DMS114 treated with DMSO at 0.1 percent for 48 hours (cell line): ENCODE data around the gene C4orf50.
"Not testable (repeated sequence)": the region's sequence is repeated elsewhere in the genome, so short reads cannot be mapped to it uniquely, and the experiment has no call there.

ENCODE experiments used
- DNase-seq: peaks from one replicate; lab custom pipeline; 2025; ENCODE audit not compliant: unreplicated experiment; lab: John Stamatoyannopoulos, UW

C4orf50 gene

DNA sequence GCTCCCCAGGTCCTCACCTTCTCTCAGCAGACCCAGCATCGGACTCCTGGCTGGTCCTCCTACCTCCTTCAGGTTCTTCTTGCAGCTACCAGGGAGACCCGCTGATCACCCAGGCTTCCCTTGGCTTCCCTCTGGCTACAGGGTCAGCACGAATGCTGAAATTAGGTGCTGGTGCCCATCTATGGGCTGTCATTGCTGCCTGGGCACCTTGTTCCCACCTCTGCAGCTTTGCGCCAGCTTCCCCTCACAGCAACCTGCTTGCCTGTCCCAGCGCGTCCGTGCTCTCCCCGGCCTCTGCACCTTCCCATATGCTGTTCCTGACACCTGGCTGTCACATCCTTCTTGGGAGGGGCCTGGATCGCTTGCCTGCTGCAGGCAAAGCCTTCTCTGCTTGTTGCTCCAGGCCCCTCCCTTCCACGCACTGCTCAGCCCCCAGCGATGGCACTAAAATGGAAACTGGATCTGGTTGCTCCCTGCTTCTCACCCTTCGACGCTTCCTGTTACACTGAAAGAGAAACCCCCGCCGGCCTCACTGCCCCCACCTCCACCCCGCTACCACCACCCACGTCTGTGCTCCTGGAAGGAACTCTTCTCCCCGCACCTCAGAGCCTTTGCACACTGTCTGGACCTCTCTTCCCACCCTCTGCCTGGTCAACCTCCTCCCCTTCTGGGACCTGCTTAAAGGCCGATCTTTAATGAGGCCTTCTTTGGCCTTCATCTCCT is 22.2 kb downstream of the C4orf50 start:
- DNase-seq: no peak

DNA sequence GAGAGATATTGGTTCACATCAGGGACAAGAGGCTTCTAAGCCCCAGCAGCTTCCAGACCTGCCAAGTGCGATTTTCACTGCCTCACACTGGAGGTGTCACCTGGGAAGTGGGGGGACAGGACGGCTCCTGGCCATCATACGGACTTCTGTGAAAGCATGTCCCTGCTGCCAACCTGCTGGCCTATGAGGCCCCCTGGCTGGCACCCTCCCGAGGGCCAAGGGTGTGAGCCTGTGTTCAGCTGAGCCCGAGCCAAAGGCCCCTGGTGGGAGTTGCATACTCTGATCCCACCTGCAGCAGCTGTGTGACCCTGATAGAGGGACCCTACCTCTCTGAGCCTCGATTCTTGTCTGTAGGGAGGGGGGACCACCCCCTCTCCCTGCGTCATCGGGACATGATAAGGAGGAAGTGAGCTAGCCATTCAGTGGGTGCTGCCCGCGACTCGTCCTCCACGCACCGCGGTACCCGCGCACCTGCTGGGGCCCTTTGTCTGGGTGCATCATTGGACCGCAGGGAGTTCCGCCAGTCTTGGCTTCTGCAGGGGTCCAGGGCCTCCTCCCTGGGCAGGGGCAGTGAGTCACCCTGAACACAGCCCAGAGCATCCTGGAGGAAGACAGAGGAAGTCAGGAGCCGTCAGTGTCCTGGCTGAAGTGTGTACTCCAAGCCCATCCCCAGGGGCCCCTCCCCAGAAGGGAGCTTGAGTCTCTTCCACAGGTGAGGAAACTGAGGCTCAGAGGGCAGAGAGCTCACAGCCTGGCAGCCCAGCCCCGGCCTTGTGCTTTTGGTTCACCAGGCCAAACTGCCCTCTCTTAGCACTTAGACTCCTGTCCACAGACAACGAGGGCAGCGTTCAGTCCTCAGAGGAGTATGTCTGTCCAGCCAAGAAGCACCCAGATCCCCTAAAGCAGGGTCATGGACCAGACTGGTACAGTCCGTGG is 24.1 kb downstream of the C4orf50 start:
- no peak for DNase-seq

DNA sequence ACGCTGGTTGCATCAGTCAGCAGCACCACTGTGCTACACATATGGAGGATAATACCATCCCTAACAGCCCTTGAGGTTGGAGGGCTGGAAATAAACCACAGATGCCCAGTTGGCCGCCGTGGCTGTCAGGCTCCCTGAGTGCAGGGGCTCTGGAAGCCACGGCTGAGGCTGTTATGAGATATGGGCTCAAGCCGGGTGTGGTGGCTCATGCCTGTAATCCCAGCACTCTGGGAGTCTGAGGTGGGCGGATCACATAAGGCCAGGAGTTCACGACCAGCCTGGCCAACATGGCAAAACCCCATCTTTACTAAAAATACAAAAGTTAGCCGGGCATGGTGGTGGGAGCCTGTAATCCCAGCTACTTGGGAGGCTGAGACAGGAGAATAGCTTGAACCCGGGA is 24.9 kb downstream of the C4orf50 start:
- not testable (repeated sequence) for DNase-seq

DNA sequence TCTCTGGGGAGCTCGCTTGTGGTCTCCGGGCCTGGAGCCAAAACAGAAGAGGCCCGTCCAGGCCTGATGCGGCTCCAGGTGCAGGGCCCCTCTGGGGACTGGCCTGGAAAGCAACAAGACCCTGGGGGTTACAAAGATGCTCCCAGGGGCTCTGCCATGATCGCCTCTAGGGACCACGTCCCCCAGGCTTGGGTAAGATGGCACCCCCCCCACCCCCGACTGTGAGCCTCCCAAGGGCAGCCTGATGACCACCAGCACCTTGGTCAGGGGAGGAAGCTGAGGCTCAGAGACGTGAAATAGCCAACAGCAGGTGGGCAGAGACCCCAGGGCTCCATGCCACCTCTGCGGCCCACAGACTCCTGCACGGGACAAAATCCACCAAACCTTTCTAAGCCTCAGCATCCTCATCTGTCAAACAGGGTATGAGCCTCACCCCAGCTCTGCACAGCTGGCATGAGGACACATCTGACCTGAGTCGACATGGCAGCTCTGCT is 25.4 kb downstream of the C4orf50 start:
- DNase-seq: no peak

DNA sequence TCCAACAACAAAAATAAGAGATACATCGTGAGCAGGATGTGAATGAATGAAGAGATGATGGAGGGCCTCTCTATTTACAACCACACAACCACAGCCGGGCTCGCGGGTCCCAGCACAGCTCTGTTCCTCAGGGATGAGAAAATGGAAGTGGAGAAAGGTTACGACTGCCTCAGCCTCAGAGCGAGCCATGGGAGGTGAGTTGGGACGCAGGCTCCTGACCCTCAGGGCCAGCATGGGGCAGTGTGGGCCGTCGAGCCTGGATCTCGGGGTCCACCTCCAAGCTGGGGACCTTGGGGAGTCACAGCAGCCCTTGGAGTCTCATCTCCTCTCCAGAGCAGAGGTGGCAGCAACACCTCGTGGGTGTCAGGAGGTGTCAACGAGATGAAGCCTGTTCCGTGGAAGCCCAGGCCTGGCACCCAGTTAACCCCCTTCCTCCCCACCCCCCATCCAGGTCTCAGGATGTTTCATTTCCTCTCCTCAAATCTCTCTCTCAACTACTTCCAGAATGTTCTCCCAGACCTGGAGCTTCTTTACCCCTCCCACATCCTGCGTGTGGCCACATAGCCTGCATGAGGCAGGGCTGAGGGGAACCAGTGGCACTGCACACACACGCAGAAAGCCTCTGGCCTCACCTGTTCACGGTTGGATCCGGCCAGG is 25.9 kb downstream of the C4orf50 start:
- DNase-seq: no peak

DNA sequence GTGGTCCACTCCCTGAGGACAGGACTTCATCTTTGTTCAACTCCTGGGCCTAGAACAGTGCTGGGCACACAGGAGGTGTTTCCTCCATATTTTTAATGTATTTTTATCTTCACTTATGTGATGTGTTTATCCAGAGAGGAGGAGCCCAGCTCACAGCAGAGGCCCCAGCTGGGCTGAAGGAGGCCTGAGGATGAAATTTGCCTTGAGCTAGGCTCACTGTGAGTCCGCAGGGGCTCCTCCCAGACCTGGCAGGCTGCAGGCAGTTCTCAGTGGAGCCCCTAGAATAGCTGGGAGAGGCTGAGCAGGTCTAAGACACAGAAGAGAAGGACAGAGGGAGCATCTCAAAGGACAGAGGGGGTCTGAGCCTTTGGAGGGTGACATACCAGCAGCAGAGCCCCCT is 26.8 kb downstream of the C4orf50 start:
- DNase-seq: no peak

DNA sequence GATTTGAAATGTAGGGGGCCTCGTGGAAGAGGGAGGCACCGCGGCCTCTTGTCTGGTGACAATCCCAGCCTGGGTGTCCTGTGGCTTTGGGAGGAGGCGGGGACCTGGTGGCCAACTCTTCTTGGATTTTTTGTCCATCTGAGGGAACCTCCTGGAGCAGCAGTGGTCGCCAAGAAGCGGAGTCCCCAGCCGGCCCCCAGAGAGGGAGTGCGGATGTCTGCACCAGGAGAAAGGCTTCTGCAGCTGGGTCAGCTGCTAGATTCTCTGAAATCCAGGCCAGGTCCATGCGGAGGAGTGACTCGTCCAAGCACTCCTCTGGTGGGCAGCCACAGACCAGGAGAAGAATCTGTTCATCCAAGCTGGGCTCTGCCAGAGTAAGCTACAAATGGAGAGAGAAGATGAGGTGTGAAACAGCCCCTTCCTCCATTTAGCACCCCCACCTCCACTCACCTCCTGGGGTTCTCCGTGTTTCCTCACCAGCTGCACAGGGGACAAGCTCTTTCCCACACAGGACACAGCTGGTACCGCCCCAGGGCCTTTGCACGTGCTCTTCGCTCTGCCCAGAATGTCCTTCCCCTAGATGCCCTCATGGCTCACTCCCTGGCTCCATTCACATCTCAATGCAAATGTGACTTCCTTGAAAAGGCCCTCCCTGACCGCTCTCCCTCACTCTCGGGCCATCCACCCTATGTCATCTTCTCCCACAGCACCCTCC is 27.6 kb downstream of the C4orf50 start:
- DNase-seq: no peak

DNA sequence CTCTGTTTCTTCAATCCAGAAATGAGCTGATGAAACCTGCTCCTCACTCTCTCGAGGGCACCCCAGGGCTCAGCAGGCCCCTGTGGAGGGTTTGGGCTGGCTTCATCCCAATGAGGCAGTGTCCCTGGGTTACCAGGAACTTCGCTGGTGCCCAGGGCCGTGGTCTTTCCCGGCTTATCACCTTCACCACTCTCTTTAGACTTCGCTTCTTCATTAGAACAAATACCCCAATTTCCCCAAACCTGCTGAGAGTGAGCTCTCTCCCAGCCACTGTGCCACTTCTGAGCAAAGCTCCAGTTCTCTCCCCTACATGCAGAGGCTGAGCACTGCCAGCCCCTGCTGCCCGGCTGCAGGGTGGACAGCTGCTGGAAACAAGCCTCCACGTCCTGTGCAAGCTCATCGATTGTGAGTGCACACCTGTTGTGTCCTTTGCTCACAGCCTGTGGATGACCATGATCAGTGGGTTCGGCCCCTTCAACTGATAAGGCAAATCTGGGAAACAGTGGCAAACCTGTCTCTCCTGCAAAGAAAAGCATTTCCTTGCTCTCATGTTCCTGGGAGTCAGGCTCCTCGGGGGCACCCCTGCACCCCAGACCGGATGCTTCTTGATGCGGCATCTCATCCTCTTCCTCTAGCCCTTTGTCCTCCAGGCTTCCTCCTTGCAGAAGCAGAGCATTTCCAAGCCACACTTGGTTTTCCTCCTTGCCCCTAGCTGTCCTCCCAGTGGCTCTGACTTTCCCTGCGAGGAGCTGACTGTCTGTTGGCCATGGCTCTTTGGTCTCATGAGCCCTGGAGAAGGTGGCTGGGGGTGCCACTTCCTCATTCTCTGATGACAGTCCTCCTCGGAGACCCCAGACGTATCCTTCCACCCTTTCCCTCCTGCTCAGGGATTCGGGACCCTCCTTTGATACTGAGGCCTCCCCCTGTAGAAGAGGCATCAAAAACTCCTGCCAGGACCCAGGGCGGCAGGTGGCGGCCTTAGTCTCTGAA is 28.7 kb downstream of the C4orf50 start:
- no peak for DNase-seq

DNA sequence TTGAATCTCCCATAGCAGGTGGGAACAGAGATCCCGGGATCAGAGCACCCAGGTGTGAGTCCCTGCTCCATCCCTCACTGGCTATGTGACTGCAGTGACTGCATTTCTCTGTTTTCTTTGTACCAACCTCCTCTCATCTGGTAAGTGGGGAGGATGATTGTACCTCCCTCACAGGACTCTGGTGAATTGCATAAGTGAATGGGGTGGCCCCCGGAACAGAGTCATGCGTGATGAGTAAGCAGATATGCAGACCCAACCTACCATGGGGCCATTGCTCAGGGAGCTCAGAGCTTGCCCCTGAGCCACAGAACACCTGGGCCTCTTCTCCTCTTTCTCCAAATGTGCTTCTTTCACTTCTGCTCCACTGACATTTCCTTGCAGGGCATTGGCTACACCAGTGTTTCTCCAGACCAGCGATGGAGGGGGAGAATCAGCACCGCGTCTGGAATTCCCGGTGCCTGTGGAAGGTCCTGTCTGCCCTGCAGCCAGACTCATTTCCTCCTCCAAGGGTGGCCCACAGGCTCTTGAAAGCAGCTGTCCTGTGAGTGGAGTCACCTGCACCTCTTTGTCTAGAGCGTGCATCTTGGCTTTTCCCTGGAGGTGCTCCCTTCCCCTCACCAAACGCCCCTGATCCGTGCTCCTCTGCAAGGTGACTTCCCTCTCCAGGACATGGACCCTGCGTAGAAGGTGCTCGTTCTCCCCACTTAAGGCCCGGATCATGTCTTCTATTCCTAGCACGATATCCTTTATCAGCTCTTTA is 30.0 kb downstream of the C4orf50 start:
- no peak for DNase-seq

DNA sequence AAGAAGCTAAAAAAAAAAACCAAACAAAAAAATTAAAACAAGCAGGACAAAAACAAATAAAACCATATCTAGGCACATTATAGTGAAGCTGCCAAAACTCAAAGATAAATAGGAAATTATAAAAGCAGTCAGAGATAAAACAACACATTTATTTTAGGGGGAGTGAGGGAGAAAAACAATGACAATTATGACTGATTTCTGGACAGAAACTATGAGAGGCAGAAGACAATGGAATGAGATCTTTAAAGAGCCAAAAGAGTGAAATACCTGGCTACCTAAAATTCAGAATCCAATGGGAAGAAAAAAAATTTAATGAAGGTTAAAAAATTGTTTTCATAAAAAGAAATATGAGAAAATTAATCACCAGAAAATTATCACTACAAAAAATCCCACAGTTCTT is 33.4 kb downstream of the C4orf50 start:
- no peak for DNase-seq

DNA sequence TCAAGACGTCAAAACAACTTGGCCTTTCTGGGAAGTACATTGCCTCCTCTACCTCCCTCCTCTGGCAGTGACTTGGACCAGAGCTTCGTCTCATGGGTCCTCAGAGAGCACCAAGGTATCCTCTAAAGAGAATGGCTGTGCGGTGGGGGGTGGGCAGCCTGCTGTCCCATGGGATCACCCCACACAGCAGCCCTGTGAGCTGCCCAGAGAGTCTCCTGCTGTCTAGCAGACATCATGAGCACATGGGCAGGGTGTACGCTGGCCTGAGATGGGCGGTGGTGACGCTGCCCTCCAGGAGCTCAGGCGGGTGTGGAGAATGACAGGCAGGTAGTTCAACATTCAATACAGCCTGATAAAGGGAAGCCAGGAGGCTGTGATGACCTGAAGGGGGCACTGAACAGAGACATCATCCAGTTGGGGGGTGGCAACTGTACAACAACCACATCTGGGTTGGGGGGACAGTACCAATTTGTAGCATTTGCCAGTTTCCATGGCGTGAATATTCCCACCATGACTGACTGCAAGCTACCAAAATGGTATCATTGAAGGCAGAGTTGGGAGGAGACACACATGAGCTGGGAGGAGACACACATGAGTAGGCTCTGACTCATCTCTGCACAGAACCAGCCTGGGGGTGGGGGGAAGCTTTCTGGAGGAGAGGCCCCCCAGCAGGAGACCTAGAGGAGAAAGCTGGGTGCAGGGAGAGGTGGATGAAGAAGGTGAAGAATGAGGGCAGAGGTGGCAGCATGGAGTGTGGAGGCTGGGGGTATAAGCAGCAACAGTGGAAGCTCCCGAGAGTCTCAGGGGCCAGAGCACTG is 35.9 kb downstream of the C4orf50 start:
- no peak for DNase-seq

DNA sequence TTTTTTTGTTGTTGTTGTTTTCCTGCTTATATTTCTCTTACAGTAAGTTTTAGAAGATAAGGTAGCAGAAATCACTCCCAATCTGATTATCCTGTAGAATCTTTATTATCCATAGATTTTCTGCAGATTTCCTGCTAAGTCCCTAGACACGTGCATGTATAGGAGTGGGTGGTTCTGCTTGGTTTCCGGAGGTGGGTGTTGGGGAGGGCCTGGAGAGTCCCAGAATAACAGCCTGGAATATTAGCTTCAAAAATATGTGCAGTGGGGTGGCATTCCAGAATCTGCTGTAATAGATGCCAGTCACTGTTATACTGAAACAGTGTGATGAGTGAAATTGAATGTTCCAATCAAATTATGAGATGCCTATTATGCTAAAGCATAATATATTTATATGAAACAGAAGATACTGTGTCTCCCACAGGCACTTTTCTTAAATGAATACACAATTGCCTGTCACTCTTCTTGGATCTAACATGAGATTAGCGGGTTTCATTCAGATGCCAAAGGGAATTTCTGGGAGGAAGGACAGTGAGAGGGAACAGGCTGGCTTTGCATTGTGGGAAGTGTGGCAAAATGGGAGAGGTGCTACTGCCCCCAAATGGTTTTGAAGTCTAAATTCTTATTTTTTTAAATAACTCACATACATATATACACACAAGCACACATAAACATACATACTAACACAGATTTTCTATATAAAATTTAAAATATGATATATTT is 37.6 kb downstream of the C4orf50 start:
- no peak for DNase-seq

DNA sequence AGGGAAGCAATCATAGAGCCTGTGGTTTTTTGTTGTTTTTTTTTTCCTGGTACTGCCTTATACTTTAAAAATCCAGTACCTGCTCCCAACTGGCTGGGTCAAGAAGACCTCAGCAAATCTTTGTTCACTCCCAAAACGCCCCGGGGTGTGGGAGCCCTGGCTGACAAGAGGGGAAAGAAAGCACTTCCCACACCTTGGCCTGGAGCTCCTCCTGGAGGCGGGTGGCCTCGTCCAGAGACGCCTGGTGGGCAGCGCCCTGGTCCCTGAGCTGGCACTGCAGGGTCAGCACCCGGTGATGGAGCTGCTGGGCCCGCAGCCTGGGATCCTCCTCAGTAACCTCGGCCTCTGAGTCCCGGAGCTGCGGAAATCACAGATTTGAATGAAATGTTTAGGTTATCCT is 38.2 kb downstream of the C4orf50 start:
- peak; percentile 26 for DNase-seq

DNA sequence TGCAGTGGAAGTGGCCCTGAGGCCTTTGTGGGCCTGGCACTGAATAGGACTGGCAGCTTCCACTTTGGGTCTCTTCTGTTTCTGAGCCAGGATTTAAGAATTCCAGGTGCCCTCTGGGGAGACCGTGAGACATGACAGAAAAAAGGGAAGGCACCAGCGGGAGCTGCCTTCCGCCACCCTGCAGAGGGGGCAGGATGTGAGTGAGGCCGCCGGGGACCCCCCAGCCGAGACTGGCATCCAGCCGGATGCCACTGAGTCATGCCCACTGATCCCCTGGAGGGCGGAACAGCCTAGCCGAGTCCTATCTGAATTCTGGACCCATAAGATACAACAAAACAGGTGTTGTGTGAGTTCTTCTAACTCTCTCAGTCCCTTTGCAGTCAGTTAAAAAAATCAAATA is 41.3 kb downstream of the C4orf50 start:
- no peak for DNase-seq

DNA sequence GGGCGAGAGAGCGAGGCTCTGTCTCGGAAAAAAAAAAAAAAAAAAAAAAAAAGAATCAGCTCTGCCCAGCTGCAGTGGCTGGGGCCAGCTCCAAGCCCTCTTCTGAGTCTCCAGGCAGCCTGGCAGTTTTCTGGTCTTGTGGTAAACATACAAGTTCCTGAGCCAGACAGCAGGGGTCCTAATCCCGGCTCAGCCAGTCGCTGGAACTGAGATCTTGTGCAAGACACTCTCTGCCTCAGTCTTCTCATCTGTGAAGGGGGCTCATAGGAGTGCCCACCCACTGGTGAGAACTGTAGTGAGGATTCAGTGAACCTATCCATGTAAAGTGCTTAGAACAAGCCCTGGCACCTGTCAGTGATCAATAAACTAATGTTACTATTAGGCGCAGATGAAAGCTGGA is 41.8 kb downstream of the C4orf50 start:
- DNase-seq: no peak

DNA sequence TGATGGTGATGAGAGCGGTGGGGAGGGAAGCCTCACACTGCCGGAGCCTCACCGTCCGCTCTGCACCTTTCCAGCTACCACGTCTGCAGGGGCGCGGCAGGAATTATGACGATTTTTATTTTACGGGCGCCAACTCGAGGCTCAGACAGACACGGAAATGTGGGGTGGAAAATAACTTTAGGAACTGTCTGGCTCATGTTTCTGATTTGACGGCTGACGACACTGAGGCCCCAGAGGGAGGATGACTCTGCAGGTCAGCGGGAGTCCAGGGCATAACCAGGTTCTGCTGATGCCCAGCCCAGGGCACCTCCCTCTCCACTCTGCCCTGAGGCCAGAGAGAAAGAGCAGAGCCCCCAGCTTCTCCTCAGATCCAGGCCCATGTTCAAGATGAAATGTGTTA is 43.9 kb downstream of the C4orf50 start:
- no peak for DNase-seq

DNA sequence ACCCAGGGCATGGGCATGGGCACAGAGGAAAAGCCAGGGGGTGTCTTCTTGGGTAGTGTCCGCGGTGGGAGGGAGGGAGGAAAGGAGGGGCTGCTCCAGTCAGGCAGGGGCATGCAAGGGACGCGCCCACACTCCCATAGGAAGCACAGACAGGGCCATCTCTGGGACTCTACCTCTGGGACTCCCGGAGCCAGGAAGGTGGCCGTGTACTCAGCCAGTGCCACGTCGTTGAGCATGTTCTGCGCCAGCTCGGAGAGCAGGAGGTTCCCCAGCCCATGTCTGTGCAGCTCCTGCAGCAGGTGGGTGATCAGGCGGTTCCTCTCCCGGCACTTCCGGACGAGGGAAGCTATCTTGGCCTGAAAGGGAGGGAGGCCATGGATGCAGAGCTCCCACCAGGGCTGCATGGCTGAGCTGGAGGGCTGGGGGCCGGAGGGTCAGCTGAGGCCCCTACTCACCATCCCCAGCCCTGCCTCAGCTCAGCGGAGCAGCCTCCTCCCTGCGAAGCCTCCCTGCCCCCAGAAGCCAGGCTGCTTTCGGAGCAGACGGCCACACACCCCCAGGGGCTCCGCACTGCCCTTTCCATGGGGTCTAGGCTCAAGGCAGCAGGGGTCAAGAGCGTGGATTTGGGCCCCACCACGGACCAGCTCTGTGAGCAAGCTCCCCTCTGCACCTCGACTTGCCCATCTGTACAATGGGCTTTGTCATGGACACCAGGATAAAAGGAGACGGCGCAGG is 44.6 kb downstream of the C4orf50 start:
- no peak for DNase-seq
